ENCODE results near the gene USH2A.

USH2A gene

DNA sequence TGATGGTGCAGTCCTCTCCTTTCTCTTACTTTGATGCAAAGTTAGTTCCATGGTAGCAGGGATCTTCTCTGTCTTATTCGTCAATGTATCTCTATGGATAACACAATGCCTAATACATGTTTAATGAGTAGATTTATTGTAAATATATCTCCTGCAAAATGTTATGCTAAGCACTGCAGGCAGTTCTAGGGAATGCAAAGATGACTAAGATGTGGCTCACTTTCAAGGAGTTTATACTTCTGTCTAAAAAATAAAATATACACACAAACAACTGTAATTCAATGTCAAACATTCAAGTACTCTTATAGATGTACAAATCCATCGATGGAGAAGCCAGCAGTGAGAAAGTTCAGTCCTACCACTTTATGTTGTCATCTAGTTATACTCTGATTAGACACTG lies 661.8 kb downstream of the USH2A start:
- no peak for DNase-seq

DNA sequence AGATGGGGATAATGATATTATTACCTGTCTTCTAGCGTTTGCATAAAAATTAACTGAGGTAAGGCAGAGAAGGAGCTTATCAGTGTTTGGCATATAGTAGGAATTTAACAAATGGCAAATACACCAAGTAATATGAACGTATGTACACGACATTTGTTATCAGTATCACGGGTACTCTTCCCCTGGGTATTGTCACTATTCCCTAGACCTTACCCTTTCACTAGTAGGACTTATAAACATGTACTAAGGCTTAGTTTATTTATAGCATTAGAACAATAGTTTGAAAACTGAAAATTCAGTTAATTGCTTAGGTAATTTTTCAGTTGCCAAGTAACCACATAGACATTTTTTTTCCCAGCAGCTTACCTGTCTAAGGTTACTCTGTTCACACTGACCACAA lies 669.1 kb downstream of the USH2A start:
- DNase-seq, result no peak

DNA sequence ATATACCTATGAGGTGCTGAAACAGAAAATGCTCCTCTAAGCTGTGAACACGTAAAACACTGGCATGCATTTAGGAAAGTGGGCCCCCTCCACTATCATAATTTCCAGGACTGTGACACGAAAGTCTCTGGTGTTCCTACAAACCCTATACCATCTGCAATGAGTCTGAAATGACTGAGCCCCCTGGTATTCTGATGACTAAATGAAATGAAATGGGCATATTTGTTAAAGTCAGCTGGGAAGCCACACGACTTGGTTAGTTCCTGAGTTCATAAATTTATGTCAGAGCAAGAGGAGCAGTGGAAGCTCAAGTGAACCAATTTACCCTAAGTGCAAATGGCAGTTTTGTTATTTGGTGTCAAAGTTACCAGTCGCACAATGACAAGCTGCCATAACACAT lies 673.8 kb downstream of the USH2A start:
- DNase-seq, result no peak

DNA sequence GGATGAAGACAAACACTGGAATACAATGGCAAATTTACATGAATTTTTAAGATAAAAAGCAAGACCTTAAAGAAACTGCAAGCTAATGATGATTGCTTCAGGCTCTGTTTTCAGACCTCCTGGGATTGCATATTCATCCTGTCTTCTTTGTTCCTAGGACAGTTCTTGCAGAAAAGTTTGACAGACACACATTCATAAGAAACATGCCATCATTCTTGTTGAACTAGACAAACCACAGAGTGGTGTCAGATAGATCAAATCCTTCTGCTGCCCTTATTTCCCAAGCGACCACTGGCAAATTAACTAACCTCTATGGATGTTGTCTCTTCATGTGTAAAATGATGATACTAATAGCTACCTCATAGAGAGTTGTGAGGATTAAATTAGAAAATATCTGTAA lies 674.8 kb downstream of the USH2A start:
- DNase-seq, result no peak

DNA sequence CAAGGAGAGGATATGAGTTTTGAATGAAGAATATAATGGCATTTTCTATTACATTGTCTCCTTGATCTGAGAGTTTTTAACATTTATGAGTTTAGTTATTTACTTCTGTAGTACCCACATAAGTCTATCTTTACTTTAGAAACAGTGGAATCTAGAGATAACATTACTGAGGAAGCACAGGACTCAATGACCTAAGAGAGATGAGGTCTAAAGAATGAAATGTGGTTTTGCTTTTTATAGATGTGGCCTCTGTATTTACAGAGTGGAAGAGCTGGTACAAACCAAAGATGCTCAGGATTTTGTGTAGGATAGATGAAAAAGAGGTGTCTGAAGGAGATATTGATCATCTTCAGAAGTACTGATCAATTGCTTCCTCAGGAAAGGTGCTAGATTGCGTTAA lies 678.8 kb downstream of the USH2A start:
- DNase-seq, result no peak

DNA sequence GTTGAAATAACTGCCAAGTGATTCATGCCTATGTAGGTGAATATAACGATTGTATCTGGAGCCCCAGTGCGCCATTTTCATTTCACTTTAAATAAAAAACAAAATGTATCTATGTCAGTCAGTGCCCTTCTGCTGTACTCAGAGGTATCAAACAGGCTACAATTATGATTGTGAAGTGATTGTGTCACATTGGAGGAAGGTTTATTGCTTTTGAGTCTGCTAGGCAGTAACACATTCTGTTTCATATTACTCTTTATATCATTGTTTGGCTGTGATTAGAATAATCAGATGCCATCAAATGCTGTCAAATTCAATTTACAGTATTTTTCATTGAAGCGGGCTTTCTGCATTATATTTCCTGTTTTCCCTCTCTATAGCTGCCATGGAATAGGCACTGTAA lies 684.2 kb downstream of the USH2A start:
- no peak for DNase-seq

DNA sequence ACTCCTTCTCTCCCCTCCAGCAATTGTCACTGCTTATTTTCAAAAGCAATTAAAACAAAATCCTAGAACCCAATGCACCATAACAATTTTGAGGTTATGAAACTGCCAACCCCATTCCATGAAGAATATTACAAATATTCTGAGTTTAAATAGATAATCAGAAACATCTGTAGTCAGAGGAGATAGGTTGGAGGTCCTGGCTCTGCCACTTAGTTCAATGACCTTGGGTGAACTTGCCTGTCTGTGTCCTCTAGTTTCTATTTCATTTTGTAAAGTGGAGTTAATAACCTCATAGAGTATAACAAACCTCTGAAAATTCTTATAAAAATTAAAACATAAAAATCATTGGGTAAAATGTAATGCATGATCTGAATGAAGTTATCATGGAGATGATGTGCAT lies 691.5 kb downstream of the USH2A start:
- no peak for DNase-seq

DNA sequence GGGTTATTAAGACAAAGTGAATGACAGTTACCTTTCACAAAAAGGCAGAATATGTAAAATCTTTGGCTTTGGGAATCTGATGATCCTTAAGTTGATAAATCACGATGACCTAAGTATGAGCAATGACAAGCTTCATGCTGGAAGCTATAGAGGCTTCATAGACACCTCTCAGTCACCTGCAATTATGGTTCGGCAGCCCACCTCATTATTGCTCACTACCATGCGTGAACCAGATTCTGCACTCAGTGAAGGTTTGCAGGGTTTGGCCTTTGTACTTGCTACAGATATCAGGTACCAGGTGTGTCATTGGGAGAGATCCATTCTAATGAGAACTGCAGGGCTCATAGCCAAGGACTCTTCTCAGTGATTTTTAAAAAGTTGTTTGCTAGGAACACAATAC lies 692.6 kb downstream of the USH2A start:
- DNase-seq, result no peak

DNA sequence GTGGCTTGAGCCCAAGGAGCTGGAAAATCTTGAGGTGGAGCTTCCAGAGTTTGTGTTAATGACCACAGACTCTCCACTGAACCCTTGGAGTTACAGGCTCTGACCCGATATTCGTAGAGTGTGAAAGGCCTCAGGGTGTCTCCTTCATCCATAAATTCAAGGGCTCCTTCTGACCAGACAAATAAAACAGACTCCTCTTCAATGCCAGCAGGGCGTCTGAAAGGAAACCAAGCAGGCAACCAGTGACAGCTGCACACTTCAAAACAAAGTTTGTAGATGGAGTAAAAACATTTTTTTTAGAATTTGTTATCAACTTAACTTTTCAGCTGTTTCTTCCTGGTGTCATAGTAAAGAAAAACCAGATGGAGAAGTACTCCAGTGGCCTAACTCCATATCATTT lies 695.1 kb downstream of the USH2A start:
- DNase-seq, result no peak

DNA sequence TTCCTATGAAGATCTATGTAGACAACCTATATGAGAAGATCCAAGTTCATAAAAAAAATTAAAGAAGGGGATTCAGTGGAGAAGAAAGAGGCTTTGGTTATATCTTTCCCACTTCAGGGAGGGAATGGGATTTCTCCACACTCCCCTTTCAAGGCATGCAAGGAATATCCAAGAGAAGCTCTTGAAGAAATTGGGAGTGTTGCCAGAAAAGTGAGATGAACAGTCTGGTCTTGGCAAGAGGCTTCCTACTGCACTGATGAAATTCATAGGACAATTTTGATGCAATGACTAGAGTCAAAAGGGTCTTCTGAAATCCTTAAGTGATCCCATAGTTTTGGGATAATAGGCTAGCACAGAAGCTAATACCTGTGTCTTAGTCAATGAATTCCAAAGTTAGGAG lies 703.1 kb downstream of the USH2A start:
- no peak for DNase-seq

DNA sequence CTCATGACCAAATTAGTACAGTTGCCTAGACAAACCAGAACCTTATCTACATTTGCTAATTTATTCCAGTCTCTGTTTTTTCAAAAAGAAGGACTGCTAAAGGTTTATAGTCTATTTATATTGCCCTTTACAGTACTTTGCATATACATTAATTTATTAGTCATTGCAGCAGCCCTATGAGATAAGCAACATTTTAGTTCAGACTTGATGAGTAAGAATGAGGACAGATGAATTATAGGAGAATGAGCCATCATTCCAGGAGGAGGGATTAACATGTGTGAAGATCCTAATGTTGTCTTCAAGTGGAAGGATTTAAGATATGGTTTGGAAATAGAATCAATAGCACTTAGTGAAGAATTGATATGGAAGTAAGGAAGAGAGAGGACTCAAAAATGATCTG lies 703.7 kb downstream of the USH2A start:
- no peak for DNase-seq

DNA sequence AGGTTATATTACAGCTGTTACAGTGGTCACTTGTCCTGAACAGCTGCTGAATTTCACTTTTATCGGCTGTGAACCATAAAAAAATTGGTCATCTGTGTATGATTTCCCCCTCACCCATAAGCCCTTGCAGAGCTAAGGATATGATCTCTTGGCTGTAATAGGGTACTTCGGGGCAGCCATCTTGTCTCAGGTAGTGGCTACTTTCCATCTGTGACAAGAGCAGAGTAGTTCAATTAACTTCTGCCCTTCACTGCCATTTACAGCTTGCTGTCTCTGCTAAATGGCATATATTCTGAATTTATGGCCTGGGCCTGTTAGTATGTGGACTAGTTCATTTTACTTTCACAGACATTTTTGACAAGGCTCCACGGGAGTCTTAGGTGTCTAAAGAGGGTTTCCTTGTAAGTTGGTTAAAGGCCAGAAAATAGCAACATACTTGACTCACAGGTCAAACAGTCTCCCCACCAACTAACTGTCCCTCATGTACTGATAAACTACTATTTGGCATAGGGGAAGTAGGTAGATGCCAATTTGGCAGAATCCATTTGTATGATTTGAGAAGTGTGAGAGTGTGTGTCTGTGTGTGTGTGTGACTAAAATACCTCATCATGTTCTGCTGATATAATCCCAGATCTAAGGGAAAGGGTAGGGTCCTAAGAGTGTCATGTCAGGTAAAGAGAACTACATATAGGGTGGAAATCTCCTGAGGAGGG lies 704.5 kb downstream of the USH2A start:
- no peak for DNase-seq

DNA sequence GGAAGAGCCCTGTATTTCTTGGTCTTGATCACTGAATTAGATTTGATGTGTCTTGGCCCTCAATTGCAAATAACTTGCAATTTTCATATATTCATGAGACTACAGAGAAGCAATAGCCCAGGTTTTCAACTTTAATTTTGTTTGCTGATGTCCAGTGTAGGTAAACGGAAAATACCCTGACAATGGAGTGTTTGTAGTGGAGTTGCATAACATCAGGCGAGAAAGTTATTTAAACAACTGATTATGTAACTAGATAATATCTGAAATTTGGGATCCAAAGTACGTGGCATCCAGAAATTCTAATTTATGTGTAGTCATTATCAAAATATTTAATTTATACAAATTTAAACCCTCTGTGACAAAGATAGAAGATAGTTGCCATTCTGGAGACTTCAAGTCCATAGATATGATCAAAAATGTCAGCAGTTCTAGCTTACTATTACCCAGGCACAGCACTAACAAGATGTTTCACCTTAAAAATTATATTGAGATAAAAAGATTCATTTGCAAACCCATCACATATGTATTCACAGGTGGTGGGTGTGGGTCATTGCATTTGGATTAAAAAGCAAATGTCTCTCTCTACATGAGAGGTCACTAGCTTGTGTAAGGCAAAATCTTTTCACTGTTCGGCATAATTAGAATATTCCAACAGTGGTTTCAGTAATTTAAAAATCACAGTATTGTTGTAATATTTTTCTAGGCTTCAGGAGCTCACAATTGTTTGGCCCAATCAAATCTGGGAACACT lies 705.4 kb downstream of the USH2A start:
- no peak for DNase-seq

DNA sequence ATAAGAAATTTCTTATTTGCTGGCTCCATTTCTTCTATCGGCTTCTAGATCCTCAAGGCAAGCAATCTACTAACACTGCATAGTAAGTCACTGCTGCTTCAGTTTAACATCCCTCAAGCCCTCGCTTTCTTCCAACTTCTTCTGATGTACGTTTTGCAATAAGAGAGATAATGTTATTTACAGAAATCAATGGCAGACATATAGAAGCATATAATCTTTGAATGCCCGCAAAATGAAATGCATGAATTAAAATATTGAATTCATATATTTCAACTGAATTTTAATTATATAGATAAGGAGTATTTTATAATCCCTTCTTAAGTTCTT lies 712.4 kb downstream of the USH2A start:
- DNase-seq, result no peak

DNA sequence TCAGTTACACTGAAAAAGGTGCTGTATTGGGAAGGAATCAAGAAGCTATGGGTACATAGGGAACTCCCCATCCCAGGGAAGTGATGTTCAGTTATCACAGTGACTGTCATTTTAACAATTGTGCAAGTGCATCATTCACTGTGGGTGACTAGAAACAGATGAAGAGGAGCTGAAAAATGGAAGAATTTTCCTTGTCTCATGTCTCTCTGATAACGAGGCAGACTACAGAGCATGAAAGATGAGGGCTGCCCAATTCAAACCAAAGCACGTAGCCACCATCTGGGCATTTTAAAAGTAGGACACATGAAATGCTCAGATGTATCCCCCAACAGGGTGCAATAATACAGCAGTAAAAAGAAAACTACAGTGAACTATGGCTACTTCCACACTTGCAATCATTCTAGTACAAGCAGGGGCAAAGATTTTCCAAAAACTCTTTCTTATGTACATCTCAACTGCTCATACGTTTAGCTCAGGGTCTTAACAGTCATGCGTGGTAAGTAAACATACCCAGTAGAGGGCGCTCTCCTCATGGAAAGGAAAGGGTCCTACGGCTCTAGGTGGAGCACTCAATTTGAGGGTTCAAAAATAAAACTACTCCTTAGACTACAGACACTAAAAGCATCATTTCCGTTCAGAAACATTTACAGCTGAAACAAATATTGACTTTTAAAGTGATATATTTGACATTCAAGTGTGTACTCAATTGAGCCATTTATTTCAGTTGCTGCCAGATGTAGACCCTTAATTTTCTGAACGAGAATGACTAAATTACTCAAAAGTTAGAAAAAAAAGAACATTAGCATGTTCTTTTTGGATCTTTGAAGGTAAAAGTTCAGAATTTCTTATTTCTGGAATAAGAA lies 713.0 kb downstream of the USH2A start:
- DNase-seq, result peak; percentile 74

DNA sequence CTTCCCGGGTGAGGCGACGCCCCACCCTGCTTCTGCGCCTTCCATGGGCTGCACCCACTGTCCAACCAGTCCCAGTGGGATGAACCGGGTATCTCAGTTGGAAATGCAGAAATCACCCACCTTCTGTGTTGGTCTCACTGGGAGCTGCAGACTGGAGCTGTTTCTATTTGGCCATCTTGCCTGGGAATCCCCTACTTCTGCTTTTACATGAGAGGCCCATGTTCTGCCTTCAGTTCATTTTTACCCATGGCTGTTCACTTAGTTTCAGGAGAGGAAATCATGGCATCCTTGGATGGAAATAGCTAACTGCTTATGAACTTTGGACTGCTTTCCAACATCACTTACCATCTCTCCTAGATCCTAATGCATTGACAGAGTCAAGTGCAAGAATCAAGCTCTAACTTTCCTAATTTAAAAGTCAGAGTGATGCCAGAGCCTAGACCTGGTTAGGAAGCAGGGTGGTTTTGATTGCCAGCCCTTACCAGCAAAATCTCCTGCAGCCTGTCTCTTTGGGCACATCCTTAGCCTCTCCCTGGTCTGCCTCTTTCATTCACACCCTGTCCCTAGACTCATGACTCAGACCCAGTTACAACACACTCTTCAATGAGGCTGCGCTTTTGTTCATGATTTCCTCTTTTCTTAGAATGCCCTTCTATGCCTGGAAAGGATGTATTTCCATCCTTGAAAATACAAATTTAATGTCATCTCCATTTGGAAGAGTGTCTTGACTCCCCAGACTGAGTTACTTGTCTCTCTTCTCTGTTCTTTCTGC lies 719.0 kb downstream of the USH2A start:
- peak; percentile 52 for DNase-seq

DNA sequence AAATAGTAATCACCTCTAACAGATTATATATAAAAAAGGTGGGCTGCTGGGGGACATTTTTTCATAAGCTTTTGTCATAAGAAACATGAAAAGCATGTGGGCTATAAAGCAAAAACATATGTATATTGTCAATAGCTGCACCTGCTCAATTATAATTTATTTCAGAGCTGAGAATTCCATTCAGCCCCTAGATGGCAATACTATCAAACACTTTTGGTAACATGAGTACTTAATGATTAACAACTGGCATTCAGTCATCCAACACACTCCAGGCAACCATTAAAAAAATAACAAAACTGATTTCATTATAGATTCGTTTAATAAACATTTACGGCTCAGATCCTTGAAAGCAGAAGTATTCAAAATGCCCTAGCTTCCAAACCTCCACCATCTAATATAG lies 741.0 kb downstream of the USH2A start:
- DNase-seq, result no peak

DNA sequence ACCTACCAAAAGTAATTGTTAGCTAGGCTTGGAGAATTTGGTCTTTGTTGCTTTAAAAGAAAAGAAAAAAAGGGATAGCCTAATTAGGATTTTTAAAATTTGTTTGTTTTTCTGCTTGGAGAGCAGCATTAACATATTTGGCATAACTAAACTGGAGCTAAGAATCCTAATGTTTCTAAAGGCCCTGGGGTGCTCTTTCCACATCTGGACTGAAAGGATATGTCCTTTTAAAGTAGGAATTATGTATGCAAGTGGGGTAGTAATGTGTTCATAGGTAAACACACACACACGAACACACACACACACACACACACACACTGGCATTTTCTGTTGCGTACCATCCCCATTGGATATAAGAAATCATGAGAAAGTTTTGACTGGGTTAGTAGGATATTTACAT lies 742.2 kb downstream of the USH2A start:
- DNase-seq, result no peak

DNA sequence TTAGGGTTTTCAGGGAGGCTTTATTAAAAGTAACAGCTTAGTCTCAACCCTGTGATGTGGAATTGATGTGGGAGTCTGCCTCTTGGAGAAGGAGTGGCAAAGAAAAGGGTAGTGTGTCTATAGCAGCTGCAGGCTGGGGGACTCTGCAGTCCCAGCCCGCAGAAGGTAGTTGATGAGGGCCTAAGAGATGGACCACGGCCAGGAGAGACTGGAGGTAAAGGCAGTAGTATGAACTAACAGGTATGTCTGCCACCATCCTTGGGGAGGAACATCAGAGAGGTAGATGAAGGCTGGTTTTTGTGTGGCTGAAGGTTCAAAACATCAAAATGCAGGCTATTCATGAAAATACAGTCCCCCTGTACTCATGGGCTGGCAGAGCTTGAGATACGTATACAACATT lies 744.0 kb downstream of the USH2A start:
- DNase-seq, result no peak

DNA sequence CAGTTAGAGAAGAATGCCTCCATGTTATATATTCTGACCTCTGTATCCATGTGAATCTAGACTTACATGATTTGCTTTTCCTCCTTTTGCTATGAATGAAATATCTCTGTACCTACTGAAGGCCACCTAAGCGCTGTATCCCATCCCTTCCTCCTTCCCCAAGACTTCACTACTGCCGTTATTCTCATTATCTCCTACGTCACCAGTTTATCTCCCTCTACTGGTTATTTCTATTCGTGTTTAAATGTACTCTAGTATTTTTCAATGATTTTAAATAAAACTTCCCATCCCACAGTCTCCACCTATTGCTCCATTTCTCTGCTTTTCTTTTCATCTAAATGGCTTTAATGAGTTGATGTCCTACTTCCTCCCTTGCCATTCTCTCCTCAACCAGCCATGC lies 746.1 kb downstream of the USH2A start:
- no peak for DNase-seq

DNA sequence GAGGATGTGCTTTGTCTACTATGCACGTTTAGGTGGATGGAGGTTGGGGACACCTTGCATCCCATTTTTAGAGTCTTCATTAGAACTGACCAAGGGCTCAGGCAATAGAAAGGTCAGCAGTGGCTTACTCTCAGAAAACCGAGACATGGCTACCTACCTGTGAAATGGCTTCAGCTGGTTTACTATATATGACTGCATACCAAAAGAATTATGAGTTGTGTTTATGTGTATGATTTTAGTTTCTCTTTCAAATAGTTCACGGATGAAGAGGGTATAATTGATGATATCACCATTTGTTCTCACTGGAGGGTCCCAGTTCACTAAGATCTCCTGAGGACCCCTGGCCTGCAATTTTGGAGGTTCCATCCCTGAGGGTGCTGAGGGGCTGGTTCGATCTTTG lies 749.3 kb downstream of the USH2A start:
- no peak for DNase-seq

DNA sequence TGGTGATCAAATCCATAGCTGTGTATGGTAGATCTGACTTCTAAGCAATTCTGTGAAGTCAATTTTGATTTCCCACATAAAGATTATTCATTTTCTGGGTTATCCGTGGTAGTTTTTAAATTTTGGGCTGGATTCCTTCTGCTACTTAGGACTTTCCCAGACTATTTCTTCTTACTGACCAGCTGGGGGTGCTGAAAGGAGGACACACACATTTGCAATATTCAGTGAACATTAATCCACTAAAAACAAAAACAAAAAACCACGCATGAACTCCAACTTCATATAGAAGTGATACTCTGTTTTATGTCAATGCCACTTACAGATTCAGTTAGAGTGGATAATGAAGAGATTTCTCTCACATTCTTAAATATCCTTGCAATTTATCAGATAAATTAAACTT lies 750.8 kb downstream of the USH2A start:
- DNase-seq, result no peak

DNA sequence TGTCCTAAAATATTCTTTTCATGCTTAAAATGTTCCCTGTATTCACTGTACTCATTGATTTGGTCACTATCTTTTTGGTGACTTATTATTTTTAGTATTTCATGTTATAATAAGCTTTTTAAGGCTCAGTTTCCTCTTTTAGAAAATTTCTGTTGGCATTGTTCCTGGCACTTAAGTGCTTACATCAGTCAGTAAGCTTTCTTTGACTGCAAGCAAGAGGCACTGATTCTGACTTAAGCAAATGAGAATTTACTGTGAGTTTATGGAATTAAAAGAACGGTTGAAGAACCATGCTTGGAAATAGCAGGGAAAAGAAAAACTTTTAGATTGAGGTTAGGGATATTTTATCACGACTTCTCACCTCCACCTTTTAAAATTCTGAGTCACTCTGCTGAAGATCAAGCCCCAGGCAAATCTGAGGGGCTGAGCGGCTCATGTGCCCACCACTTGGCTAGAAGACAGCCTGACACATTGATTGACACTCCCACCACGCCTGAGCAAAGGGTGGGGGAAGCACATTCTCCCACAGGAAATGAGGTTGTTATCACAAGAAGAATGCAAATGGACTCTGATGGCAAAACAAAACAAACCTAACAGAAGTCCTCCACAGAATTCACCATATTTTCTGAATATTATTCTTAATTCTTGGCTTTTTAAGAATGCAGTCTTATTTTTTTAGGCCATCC lies 753.3 kb downstream of the USH2A start:
- no peak for DNase-seq

Data from suppressor macrophage treated with lipopolysaccharide for 4 hours (primary cell).